Fibroblast of lung (primary cell): Measurements from ENCODE around the gene SLC35A1. TPM values are rescaled to one million over a fixed set of nuclear protein-coding genes. Genes with fewer than 3 reads are reported as not detected.

Source experiments
- DNase-seq, 2 donors: peaks; one replicate each; pipeline versions ENCODE4 v3.0.0 to v3.0.0-alpha.2; 2010; ENCODE audit warnings: low read depth in 2 of 2
- H2AFZ ChIP-seq: 2 replicates; pipeline ENCODE4 v1.5.1; 2012; ENCODE audit warnings: low read length, control low read depth, inconsistent platforms
- H3K27ac ChIP-seq: 2 replicates; pipeline ENCODE4 v1.5.1; 2011; ENCODE audit warnings: low read length, control low read depth; ENCODE audit not compliant: insufficient read depth
- H3K27me3 ChIP-seq: 2 replicates; pipeline ENCODE4 v1.5.1; 2011; ENCODE audit warnings: mild to moderate bottlenecking, low read length; ENCODE audit not compliant: control insufficient read depth, insufficient read depth
- H3K36me3 ChIP-seq: 2 replicates; pipeline ENCODE4 v1.5.1; 2011; ENCODE audit warnings: low read length; ENCODE audit not compliant: control insufficient read depth, insufficient read depth
- H3K4me1 ChIP-seq: 2 replicates; pipeline ENCODE4 v1.5.1; 2011; ENCODE audit warnings: low read length; ENCODE audit not compliant: control insufficient read depth, insufficient read depth; ENCODE audit errors: extremely low read depth
- H3K4me2 ChIP-seq: 2 replicates; pipeline ENCODE4 v1.5.1; 2011; ENCODE audit warnings: low read length, control low read depth; ENCODE audit not compliant: insufficient read depth; ENCODE audit errors: extremely low read depth
- H3K4me3 ChIP-seq, 4 experiments: fragments of 200-600 bp in 1 of 4; sonication (generic) in 1 of 4; replicated peaks in 1 of 4; 2 replicates each; pipeline ENCODE4 v1.5.1; 2011 to 2016; ENCODE audit warnings: low read length in 4 of 4, low read depth in 3 of 4, mild to moderate bottlenecking in 3 of 4, control low read depth in 2 of 4, inconsistent platforms in 1 of 4, mixed read lengths in 1 of 4; ENCODE audit not compliant: insufficient read depth in 1 of 4; ENCODE audit errors: control extremely low read depth in 1 of 4
- H3K79me2 ChIP-seq: 2 replicates; pipeline ENCODE4 v1.5.1; 2012; ENCODE audit warnings: mild to moderate bottlenecking, low read length, inconsistent platforms; ENCODE audit not compliant: control insufficient read depth, insufficient read depth
- H3K9ac ChIP-seq: 2 replicates; pipeline ENCODE4 v1.5.1; 2011; ENCODE audit warnings: mild to moderate bottlenecking, low read length, control low read depth; ENCODE audit not compliant: insufficient read depth
- H3K9me3 ChIP-seq: 2 replicates; pipeline ENCODE4 v1.5.1; 2012; ENCODE audit warnings: low read depth, low read length; ENCODE audit not compliant: control insufficient read depth, insufficient read depth
- H4K20me1 ChIP-seq: 2 replicates; pipeline ENCODE4 v1.5.1; 2011; ENCODE audit warnings: low read length; ENCODE audit not compliant: control insufficient read depth, insufficient read depth; ENCODE audit errors: extremely low read depth
- CTCF ChIP-seq, 2 donors: IDR thresholded peaks in 1 of 2; conservative IDR thresholded peaks in 1 of 2; 1 replicate in 1 of 2; 2 replicates in 1 of 2; pipeline ENCODE4 v1.5.1; 2011 to 2012; ENCODE audit warnings: low read length in 2 of 2, control low read depth in 1 of 2, inconsistent platforms in 1 of 2, low read depth in 1 of 2, mild to moderate bottlenecking in 1 of 2
- EZH2 ChIP-seq: IDR thresholded peaks from 2 replicates; pipeline ENCODE4 v1.5.1; 2012; ENCODE audit warnings: low read length, control low read depth, mild to moderate bottlenecking; ENCODE audit errors: missing control alignments
- polyA plus RNA-seq, 2 donors: library from polyadenylated mRNA; depleted of rRNA in 1 of 2; stranded (reverse) in 1 of 2; unstranded in 1 of 2; fragments of >200 nt; gene quantifications; 2 replicates each; pipeline ENCODE4 v1.2.1, GENCODE V29; 2011 to 2012; ENCODE audit warnings: missing spikeins in 1 of 2
- total RNA-seq: library from RNA; depleted of rRNA; stranded (reverse); fragments of >200 nt; gene quantifications from 2 replicates; pipeline ENCODE4 v1.2.1, GENCODE V29; 2014

Gene SLC35A1
- total and polyA plus RNA-seq, 2 donors (not counting 1 experiment from before 2014, with no cell fraction given), result 27.6 to 35.8 TPM

- H3K79me2 ChIP-seq, result no peaks in the 10 kb centered on the region
- no peak overlapping the region for H3K4me3 ChIP-seq
- no peak overlapping the region for H2AFZ ChIP-seq
- H3K27me3 ChIP-seq, result no peaks in the 10 kb centered on the region
- H3K9me3 ChIP-seq, result no peaks in the 10 kb centered on the region
- no peaks in the 10 kb centered on the region for H3K4me1 ChIP-seq
- H4K20me1 ChIP-seq, result no peaks in the 10 kb centered on the region
- H3K9ac ChIP-seq, result no peak overlapping the region
- TF ChIP-seq CTCF (conservative IDR thresholded peaks at IDR 0.05 in 1 of 2, IDR thresholded peaks at IDR 0.05 in 1 of 2; ENCODE audit: low read depth in 1 of 2, low read length in 2 of 2) (no peak), EZH2 (no peak)
- H3K4me2 ChIP-seq, result no peak overlapping the region
- H3K27ac ChIP-seq, result no peak overlapping the region
- H3K36me3 ChIP-seq, result no peaks in the 10 kb centered on the region
- no peak for DNase-seq
Measured at GRCh38 chr6:87494761-87495422, 22.1 kb downstream of the SLC35A1 start.

DNA sequence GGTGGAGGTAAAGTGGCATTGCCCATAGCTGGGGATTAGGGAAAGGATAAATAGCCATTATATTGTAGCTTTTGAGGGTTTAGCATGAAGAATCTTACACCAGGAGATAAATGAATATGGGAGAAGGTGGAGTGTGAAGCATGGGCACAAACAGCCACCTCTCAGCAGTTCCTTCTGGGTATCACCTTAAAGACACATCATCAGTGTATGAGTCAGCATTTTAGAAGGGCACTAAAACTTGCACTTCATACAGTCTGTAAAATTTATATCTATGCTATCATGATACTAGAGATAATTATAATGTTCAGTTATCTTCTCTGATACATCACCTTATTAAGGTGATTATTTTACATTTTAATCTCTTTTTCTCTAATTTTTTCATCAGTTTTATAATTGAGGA is 25.3 kb downstream of the SLC35A1 start:
- H3K9me3 ChIP-seq, result no peaks in the 10 kb centered on the region
- no peaks in the 10 kb centered on the region for H3K79me2 ChIP-seq
- no peaks in the 10 kb centered on the region for H3K4me1 ChIP-seq
- H3K27ac ChIP-seq, result no peak overlapping the region
- no peaks in the 10 kb centered on the region for H4K20me1 ChIP-seq
- H3K9ac ChIP-seq, result no peak overlapping the region
- no peaks in the 10 kb centered on the region for H3K27me3 ChIP-seq
- TF ChIP-seq CTCF (conservative IDR thresholded peaks at IDR 0.05 in 1 of 2, IDR thresholded peaks at IDR 0.05 in 1 of 2; ENCODE audit: low read depth in 1 of 2, low read length in 2 of 2) (no peak), EZH2 (no peak)
- H2AFZ ChIP-seq, result no peak overlapping the region
- H3K36me3 ChIP-seq, result no peaks in the 10 kb centered on the region
- DNase-seq, result no peak
- H3K4me2 ChIP-seq, result no peak overlapping the region
- H3K4me3 ChIP-seq, result no peak overlapping the region

- DNase-seq, result no peak
- H3K79me2 ChIP-seq, result no peaks in the 10 kb centered on the region
- no peak overlapping the region for H3K4me2 ChIP-seq
- H3K9me3 ChIP-seq, result no peaks in the 10 kb centered on the region
- H3K4me1 ChIP-seq, result no peaks in the 10 kb centered on the region
- TF ChIP-seq CTCF (conservative IDR thresholded peaks at IDR 0.05 in 1 of 2, IDR thresholded peaks at IDR 0.05 in 1 of 2; ENCODE audit: low read depth in 1 of 2, low read length in 2 of 2) (no peak), EZH2 (no peak)
- no peak overlapping the region for H2AFZ ChIP-seq
- no peak overlapping the region for H3K27ac ChIP-seq
- H3K27me3 ChIP-seq, result no peaks in the 10 kb centered on the region
- H4K20me1 ChIP-seq, result no peaks in the 10 kb centered on the region
- no peak overlapping the region for H3K4me3 ChIP-seq
- no peak overlapping the region for H3K9ac ChIP-seq
- H3K36me3 ChIP-seq, result peaks cover 8% of the 10 kb centered on the region
Measured at GRCh38 chr6:87501809-87502572, 29.2 kb downstream of the SLC35A1 start.
